Rectal smooth muscle tissue (tissue), 1 donor: ENCODE measurements around the gene OSBP2.

Source experiments
- H3K27ac ChIP-seq: one replicate; pipeline ENCODE4 v1.7.0; 2013; ENCODE audit warnings: low read depth, low read length, inconsistent platforms
- H3K27me3 ChIP-seq: one replicate; pipeline ENCODE4 v1.7.0; 2013; ENCODE audit warnings: low read length; ENCODE audit not compliant: control insufficient read depth, insufficient read depth
- H3K36me3 ChIP-seq: one replicate; pipeline ENCODE4 v1.7.0; 2013; ENCODE audit warnings: low read length; ENCODE audit not compliant: control insufficient read depth, insufficient read depth
- H3K4me1 ChIP-seq: one replicate; pipeline ENCODE4 v1.7.0; 2013; ENCODE audit warnings: low read length; ENCODE audit not compliant: control insufficient read depth, insufficient read depth
- H3K4me3 ChIP-seq: one replicate; pipeline ENCODE4 v1.7.0; 2013; ENCODE audit warnings: low read length
- H3K9ac ChIP-seq: one replicate; pipeline ENCODE4 v1.7.0; 2013; ENCODE audit warnings: low read length

The OSBP2 gene

GRCh38 chr22:30947173-30947815 is 252.6 kb downstream of the OSBP2 start:
- Histone ChIP-seq H3K27me3 (no peaks in the 10 kb centered on the region), H3K4me1 (no peaks in the 10 kb centered on the region), H3K4me3 (no peak overlapping the region), H3K27ac (no peak overlapping the region), H3K36me3 (peaks cover 38% of the 10 kb centered on the region), H3K9ac (no peak overlapping the region)

GRCh38 chr22:30947816-30948454 is 253.3 kb downstream of the OSBP2 start:
- Histone ChIP-seq H3K36me3 (peaks cover 37% of the 10 kb centered on the region), H3K27me3 (no peaks in the 10 kb centered on the region), H3K4me1 (no peaks in the 10 kb centered on the region), H3K9ac (no peak overlapping the region), H3K27ac (no peak overlapping the region), H3K4me3 (no peak overlapping the region)

- Histone ChIP-seq H3K4me3 (no peak overlapping the region), H3K27me3 (no peaks in the 10 kb centered on the region), H3K36me3 (peaks cover 37% of the 10 kb centered on the region), H3K27ac (no peak overlapping the region), H3K9ac (no peak overlapping the region), H3K4me1 (no peaks in the 10 kb centered on the region)
Measured at GRCh38 chr22:30948930-30949342, 254.3 kb downstream of the OSBP2 start.

GRCh38 chr22:30949934-30950660 is 255.4 kb downstream of the OSBP2 start:
- H3K4me1 ChIP-seq: no peaks in the 10 kb centered on the region
- no peak overlapping the region for H3K9ac ChIP-seq
- peaks cover 26% of the 10 kb centered on the region for H3K36me3 ChIP-seq
- no peak overlapping the region for H3K4me3 ChIP-seq
- no peaks in the 10 kb centered on the region for H3K27me3 ChIP-seq
- no peak overlapping the region for H3K27ac ChIP-seq

- Histone ChIP-seq H3K36me3 (peaks cover 18% of the 10 kb centered on the region), H3K4me3 (no peak overlapping the region), H3K27me3 (no peaks in the 10 kb centered on the region), H3K9ac (no peak overlapping the region), H3K4me1 (no peaks in the 10 kb centered on the region), H3K27ac (no peak overlapping the region)
Measured at GRCh38 chr22:30953206-30953605, 258.5 kb downstream of the OSBP2 start.

GRCh38 chr22:30955153-30955552 is 260.5 kb downstream of the OSBP2 start:
- no peaks in the 10 kb centered on the region for H3K27me3 ChIP-seq
- no peak overlapping the region for H3K4me3 ChIP-seq
- H3K4me1 ChIP-seq: no peaks in the 10 kb centered on the region
- H3K27ac ChIP-seq: no peak overlapping the region
- peaks cover 5% of the 10 kb centered on the region for H3K36me3 ChIP-seq
- H3K9ac ChIP-seq: no peak overlapping the region
